NCI-H146 treated with DMSO at 0.1 percent for 48 hours (cell line): Measurements from ENCODE around the gene GLOD5.
"Not testable (repeated sequence)": the region's sequence is repeated elsewhere in the genome, so short reads cannot be mapped to it uniquely, and the experiment has no call there.

Experiments used
- DNase-seq: peaks from one replicate; lab custom pipeline; 2025; ENCODE audit not compliant: unreplicated experiment; lab: John Stamatoyannopoulos, UW

GLOD5 gene

GRCh38 chrX:48792219-48792618 lies 30.7 kb downstream of the GLOD5 start:
- no peak for DNase-seq

GRCh38 chrX:48793935-48794334 lies 32.4 kb downstream of the GLOD5 start:
- no peak for DNase-seq

GRCh38 chrX:48794340-48794910 lies 32.9 kb downstream of the GLOD5 start:
- DNase-seq, result no peak

DNA sequence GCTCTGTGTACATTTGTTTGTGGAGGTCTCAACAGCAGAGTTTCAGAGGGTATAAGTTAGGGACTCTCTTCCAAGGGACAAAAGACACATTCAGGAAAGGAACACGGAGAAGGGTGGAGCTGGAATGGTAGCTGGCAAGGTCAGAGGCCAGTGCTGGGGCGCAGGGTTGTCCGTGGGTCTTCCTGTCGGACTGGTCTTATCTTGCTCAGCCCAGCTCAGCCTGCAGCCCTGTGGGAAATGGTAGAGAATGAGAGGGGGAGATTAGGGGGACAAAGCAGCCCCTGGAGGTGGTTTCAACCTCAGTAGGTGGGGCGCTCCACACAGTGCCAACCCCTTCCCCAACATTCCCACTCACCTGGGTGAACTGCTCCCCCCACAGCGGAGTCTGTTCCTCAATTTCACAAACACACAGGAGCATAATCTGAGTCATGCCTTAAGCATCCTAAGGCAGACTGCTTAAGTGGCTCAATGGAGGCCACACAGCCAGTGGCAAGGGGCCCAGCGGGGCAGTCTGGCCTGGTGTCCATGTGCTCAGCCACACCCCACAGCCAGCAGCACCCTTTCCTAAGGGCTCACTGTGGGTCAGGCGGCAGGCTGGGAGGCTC lies 33.5 kb downstream of the GLOD5 start:
- no peak for DNase-seq

- no peak for DNase-seq
These were observed 36.8 kb downstream of the GLOD5 start for GRCh38 chrX:48798318-48798717.

- no peak for DNase-seq
These were observed 39.2 kb downstream of the GLOD5 start for GRCh38 chrX:48800574-48801279.

DNA sequence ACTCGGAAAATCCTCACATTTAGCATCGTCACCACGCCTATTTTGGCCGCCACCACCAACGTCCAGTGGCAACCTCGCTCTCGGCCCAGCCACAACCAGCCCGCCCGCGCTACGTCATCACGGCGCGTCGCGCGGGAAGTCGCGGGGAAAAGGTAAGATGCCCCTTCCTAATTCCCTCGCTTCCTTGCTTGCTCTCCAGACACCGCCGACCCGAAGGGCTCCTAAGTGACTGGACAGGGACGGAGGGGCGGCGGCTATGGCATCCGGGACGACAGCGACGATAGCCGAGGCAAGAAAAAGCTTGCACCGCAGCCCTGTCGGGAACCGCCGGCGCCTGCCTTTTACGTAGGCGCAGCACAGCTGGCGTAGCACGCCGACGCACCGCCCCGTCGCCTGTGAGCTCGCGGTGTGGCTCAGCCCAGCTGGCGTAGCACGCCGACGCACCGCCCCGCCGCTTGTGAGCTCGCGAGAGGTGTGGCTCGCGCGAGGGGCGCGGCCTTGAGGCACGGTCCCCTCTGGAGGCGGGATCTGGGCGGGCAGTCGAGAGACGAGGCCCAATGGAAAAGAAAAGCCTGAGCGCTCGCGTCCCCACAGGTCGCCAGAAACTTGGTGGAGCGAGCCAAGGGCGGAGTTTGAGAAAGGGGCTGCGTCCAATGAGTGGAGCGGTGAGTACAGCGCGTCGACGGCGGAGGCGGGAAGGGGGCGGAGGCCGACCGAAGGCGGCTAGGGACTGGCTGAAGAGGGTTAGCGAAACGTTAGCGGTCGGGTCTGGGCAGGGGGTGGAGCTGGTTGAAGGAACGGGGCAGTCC lies 39.9 kb downstream of the GLOD5 start, which contains the start of gene HDAC6:
TSS of gene HDAC6 (plus strand) at position 788 of the 809 bp plus-strand sequence. CDS start 626 bp downstream, outside the sequence.
- peak; percentile 94 for DNase-seq

DNA sequence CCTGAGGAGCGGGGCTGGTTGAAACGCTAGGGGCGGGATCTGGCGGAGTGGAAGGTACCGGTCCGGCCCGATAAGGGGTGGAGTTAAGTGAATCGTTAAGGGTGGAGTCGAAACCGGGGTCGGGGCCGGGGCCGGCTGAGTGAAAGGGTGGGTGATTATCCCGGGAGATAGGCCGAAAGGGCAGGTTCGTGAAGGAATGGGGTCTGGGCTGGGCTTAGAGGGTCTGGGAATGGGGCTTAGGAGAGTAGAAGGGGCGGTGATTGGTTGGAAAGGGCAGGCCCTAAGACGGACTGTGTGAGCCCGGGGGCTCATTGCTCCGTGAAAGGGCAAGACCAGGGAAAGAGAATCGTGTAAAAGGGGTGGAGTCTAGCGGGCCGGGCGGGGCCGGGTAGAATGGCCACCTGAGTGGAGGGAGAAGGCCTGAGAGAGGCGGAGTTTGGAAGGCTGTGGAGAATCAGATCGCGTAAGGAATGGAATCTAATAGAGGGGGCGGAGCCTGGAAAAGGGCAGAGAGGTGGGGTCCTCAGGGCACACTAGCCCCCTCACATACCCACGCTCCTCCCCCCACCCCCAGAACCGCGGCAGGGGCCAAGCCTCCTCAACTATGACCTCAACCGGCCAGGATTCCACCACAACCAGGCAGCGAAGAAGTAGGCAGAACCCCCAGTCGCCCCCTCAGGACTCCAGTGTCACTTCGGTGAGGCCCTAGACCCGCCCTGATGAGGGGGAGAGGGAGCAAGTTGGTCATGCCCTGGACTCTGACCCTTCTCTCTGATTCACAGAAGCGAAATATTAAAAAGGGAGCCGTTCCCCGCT lies 40.8 kb downstream of the GLOD5 start:
- peak; percentile 76 for DNase-seq

GRCh38 chrX:48802905-48803200 lies 41.3 kb downstream of the GLOD5 start:
- DNase-seq, result no peak

- no peak for DNase-seq
These were observed 44.5 kb downstream of the GLOD5 start for GRCh38 chrX:48806081-48806480.

DNA sequence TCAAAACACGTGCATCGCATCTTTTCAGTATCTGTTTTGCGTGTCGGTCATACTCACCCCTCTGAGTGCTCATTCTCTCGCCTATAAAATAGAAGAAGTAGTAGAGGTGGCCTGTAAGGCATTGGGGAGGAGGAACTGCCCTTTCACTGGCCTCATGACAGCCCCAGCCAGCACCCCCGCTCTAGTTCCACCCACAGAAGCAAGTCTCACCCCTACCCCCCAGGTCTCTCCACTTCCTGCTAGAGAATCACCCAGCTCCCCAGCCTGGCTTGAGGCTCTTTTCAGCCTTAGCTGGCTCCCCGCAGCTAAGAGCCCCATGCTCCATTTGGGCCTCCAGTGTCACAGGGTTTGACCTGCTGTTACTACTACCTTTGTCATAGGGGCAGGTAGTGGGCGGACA lies 52.1 kb downstream of the GLOD5 start:
- DNase-seq, result no peak

DNA sequence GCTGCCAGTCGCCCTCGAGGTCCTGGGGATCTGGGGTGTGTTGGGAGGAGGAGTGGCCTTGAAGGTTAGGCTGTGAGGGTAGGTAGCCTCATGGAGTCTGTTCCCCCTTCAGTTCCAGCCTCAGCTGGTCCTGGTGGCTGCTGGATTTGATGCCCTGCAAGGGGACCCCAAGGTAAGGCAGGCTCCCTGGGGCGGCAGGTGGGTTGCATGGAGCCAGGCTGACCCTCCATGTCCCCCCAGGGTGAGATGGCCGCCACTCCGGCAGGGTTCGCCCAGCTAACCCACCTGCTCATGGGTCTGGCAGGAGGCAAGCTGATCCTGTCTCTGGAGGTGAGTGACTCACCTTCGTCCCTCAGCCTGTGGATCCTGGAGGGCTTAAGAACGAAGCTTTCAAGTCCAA lies 53.2 kb downstream of the GLOD5 start:
- DNase-seq, result no peak

DNA sequence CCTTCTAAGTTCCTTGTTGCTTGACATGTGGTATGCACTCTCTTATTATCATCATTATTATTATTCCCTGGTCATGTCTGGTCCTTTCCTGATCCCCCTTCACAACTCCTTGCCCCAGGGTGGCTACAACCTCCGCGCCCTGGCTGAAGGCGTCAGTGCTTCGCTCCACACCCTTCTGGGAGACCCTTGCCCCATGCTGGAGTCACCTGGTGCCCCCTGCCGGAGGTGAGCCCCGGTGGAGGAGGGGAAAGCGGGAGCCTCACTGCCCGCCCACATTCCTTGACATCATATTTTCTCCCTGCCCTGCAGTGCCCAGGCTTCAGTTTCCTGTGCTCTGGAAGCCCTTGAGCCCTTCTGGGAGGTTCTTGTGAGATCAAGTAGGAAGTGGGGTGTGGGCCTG lies 53.7 kb downstream of the GLOD5 start:
- DNase-seq, result no peak

- DNase-seq, result no peak
These were observed 54.7 kb downstream of the GLOD5 start for GRCh38 chrX:48816014-48816810.

DNA sequence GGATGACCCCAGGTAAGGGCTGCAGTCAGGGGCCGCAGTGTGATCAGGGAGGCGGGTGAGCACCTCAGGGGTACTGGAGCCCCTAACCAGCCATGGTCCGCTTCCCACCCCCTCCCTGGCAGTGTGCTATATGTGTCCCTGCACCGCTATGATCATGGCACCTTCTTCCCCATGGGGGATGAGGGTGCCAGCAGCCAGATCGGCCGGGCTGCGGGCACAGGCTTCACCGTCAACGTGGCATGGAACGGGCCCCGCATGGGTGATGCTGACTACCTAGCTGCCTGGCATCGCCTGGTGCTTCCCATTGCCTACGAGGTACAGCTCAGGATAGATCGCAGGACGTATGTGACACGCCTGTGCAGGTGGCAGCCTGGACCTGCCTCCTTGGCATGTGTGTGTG lies 56.6 kb downstream of the GLOD5 start:
- DNase-seq, result no peak

- DNase-seq, result no peak
These were observed 57.3 kb downstream of the GLOD5 start for GRCh38 chrX:48818866-48819265.

DNA sequence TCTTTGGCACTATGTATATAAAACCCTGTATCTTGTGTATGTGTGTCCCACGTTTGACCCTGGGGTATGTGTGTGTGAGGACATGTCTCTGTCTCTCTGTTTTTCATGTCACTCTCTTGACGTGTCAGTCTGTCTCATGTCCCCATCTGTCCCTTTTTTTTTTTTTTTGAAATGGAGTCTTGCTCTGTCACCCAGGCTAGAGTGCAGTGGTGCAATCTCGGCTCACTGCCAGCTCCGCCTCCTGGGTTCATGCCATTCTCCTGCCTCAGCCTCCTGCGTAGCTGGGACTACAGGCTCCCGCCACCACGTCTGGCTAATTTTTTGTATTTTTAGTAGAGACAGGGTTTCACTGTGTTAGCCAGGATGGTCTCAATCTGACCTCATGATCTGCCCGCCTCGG lies 57.8 kb downstream of the GLOD5 start:
- DNase-seq, result not testable (repeated sequence)

DNA sequence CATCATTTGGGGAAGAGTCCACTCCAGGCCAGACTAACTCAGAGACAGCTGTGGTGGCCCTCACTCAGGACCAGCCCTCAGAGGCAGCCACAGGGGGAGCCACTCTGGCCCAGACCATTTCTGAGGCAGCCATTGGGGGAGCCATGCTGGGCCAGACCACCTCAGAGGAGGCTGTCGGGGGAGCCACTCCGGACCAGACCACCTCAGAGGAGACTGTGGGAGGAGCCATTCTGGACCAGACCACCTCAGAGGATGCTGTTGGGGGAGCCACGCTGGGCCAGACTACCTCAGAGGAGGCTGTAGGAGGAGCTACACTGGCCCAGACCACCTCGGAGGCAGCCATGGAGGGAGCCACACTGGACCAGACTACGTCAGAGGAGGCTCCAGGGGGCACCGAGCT lies 61.5 kb downstream of the GLOD5 start:
- DNase-seq, result no peak
